Measurements from ENCODE around the gene TASP1.

TASP1 gene

GRCh38 chr20:13428684-13429083, 210.0 kb downstream of the TASP1 start:
- no peak for DNase-seq

- DNase-seq = no peak
Measured at GRCh38 chr20:13426870-13427269, 211.9 kb downstream of the TASP1 start.

- no peak for DNase-seq
Measured at GRCh38 chr20:13425381-13426135, 213.2 kb downstream of the TASP1 start.

GRCh38 chr20:13424174-13424833, 214.4 kb downstream of the TASP1 start:
- no peak for DNase-seq

GRCh38 chr20:13423472-13424173, 215.1 kb downstream of the TASP1 start:
- no peak for DNase-seq

GRCh38 chr20:13422637-13423036, 216.1 kb downstream of the TASP1 start:
- no peak for DNase-seq

- DNase-seq = no peak
Measured at GRCh38 chr20:13420625-13421024, 218.1 kb downstream of the TASP1 start.

- no peak for DNase-seq
Measured at GRCh38 chr20:13419477-13419876, 219.3 kb downstream of the TASP1 start.

GRCh38 chr20:13418263-13419229, 220.2 kb downstream of the TASP1 start:
- no peak for DNase-seq

- DNase-seq = no peak
Measured at GRCh38 chr20:13416531-13416930, 222.2 kb downstream of the TASP1 start.

GRCh38 chr20:13412806-13413445, 225.8 kb downstream of the TASP1 start:
- DNase-seq = no peak

- DNase-seq = no peak
Measured at GRCh38 chr20:13404293-13404692, 234.4 kb downstream of the TASP1 start.

- DNase-seq = no peak
Measured at GRCh38 chr20:13403453-13403852, 235.3 kb downstream of the TASP1 start.

GRCh38 chr20:13402986-13403385, 235.7 kb downstream of the TASP1 start:
- DNase-seq = no peak

- no peak for DNase-seq
Measured at GRCh38 chr20:13402171-13402760, 236.5 kb downstream of the TASP1 start.

- DNase-seq = no peak
Measured at GRCh38 chr20:13401596-13401995, 237.1 kb downstream of the TASP1 start.

GRCh38 chr20:13400453-13400852, 238.3 kb downstream of the TASP1 start:
- no peak for DNase-seq

- DNase-seq = no peak
Measured at GRCh38 chr20:13397300-13397724, 241.4 kb downstream of the TASP1 start.

GRCh38 chr20:13396826-13397225, 241.9 kb downstream of the TASP1 start:
- DNase-seq = no peak

GRCh38 chr20:13396022-13396421, 242.7 kb downstream of the TASP1 start:
- no peak for DNase-seq

- no peak for DNase-seq
Measured at GRCh38 chr20:13395232-13395631, 243.5 kb downstream of the TASP1 start.

- DNase-seq = no peak
Measured at GRCh38 chr20:13392391-13392790, 246.3 kb downstream of the TASP1 start.
